ENCODE data around the gene HGS. TPM values are rescaled to one million over a fixed set of nuclear protein-coding genes. Genes with fewer than 3 reads are reported as not detected.
"Not testable (repeated sequence)": the region's sequence is repeated elsewhere in the genome, so short reads cannot be mapped to it uniquely, and the experiment has no call there.

Gene HGS
- polyA plus RNA-seq, 4 donors: 79.9 to 124 (median 96.4) TPM

GRCh38 chr17:81655378-81656117, 28.3 kb upstream of the HGS start:
- no peak for DNase-seq (ENCODE audit: low read depth in 4 of 4, low spot score in 2 of 4)

GRCh38 chr17:81656118-81656743, 27.6 kb upstream of the HGS start, which contains the start of gene PDE6G:
PDE6G (minus strand) TSS chr17:81656542; CDS start chr17:81653305, 3,237 bp downstream.
- no peak for DNase-seq (ENCODE audit: low read depth in 4 of 4, low spot score in 2 of 4)

- no peak for DNase-seq (ENCODE audit: low read depth in 4 of 4, low spot score in 2 of 4)
Measured at GRCh38 chr17:81656835-81657234, 27.0 kb upstream of the HGS start.

- no peak for DNase-seq (ENCODE audit: low read depth in 4 of 4, low spot score in 2 of 4)
Measured at GRCh38 chr17:81659038-81659437, 24.8 kb upstream of the HGS start.

- DNase-seq (ENCODE audit: low read depth in 4 of 4, low spot score in 2 of 4): no peak
Measured at GRCh38 chr17:81660441-81660840, 23.4 kb upstream of the HGS start.

- DNase-seq (ENCODE audit: low read depth in 4 of 4, low spot score in 2 of 4): no peak
Measured at GRCh38 chr17:81662002-81662401, 21.8 kb upstream of the HGS start.

GRCh38 chr17:81664051-81664470, 19.8 kb upstream of the HGS start:
- no peak for DNase-seq (ENCODE audit: low read depth in 4 of 4, low spot score in 2 of 4)

- no peak for DNase-seq (ENCODE audit: low read depth in 4 of 4, low spot score in 2 of 4)
Measured at GRCh38 chr17:81665205-81666091, 18.4 kb upstream of the HGS start.

- no peak for DNase-seq (ENCODE audit: low read depth in 4 of 4, low spot score in 2 of 4)
Measured at GRCh38 chr17:81666092-81666341, 17.8 kb upstream of the HGS start.

GRCh38 chr17:81666342-81667191, 17.2 kb upstream of the HGS start, which contains the start of the genes CCDC137 and OXLD1:
CCDC137 (plus strand) TSS chr17:81666737; CDS start chr17:81666767, 30 bp downstream.
OXLD1 (minus strand) TSS chr17:81666605; CDS start chr17:81666577, 28 bp downstream.
- DNase-seq (ENCODE audit: low read depth in 4 of 4, low spot score in 2 of 4): peak; percentile 70 to 93 (median 84)

- DNase-seq (ENCODE audit: low read depth in 4 of 4, low spot score in 2 of 4): no peak
Measured at GRCh38 chr17:81667754-81668153, 16.1 kb upstream of the HGS start.

GRCh38 chr17:81672504-81672903, 11.3 kb upstream of the HGS start:
- no peak for DNase-seq (ENCODE audit: low read depth in 4 of 4, low spot score in 2 of 4)

GRCh38 chr17:81672954-81673353, 10.9 kb upstream of the HGS start:
- no peak for DNase-seq (ENCODE audit: low read depth in 4 of 4, low spot score in 2 of 4)

GRCh38 chr17:81673561-81674258, 10.1 kb upstream of the HGS start:
- no peak for DNase-seq (ENCODE audit: low read depth in 4 of 4, low spot score in 2 of 4)

- not testable (repeated sequence) for DNase-seq (ENCODE audit: low read depth in 4 of 4, low spot score in 2 of 4)
Measured at GRCh38 chr17:81675515-81676221, 8.1 kb upstream of the HGS start.

GRCh38 chr17:81676906-81677305, 6.9 kb upstream of the HGS start:
- no peak for DNase-seq (ENCODE audit: low read depth in 4 of 4, low spot score in 2 of 4)

- DNase-seq (ENCODE audit: low read depth in 4 of 4, low spot score in 2 of 4): no peak
Measured at GRCh38 chr17:81680150-81680549, 3.7 kb upstream of the HGS start.

GRCh38 chr17:81681672-81682071, 2.1 kb upstream of the HGS start:
- DNase-seq (ENCODE audit: low read depth in 4 of 4, low spot score in 2 of 4): no peak

GRCh38 chr17:81682565-81683207, 1.1 kb upstream of the HGS start:
- DNase-seq (ENCODE audit: low read depth in 4 of 4, low spot score in 2 of 4): no peak
